Measurements from ENCODE around the gene LAGE3.

LAGE3 gene

GRCh38 chrX:154469880-154470279 lies 9.2 kb downstream of the LAGE3 start:
- peaks cover 0 to 82% of the 10 kb centered on the region in 2 experiments; a peak in 2 of 3 replicates for H3K36me3 ChIP-seq (ENCODE audit: control insufficient read depth in 2 of 2, insufficient read depth in 1 of 2, low read length in 2 of 2)
- H3K9me3 ChIP-seq (ENCODE audit: control insufficient read depth, insufficient read depth, low read depth, low read length), result no peaks in the 10 kb centered on the region
- TF ChIP-seq RBAK (tag by site-specific recombination; IDR thresholded peaks at IDR 0.05) (no peak), ZNF645 (tag by site-specific recombination; IDR thresholded peaks at IDR 0.05) (no peak), HOXC10 (CRISPR knock-in tag; IDR thresholded peaks at IDR 0.05) (no peak), ZNF112 (tag by site-specific recombination; IDR thresholded peaks at IDR 0.05) (no peak)
- H3K4me3 ChIP-seq (ENCODE audit: low read depth, low read length), result no peak overlapping the region
- POLR2A ChIA-PET, result interaction anchor here (0.5 kb wide), 1 partner anchor 53 kb away, joined by 3 read pairs; no protein-coding TSS in a partner anchor
- CTCF ChIA-PET, result no interaction called here
- H3K4me1 ChIP-seq (ENCODE audit: control insufficient read depth, insufficient read depth, low read length), result no peaks in the 10 kb centered on the region
- no peak overlapping the region for H3K27ac ChIP-seq (ENCODE audit: extremely low read depth, low read depth, low read length)

GRCh38 chrX:154469114-154469513 lies 10.0 kb downstream of the LAGE3 start:
- ChIA-PET POLR2A (interaction anchor here (0.5 to 1.5 kb wide), 3 partner anchors 10 to 52 kb away, joined by 3 to 4 read pairs (median 3); partner anchors contain the start of gene SLC10A3), CTCF (no interaction called here)
- Histone ChIP-seq H3K36me3 (ENCODE audit: control insufficient read depth in 2 of 2, insufficient read depth in 1 of 2, low read length in 2 of 2) (peaks cover 0 to 89% of the 10 kb centered on the region in 2 experiments; a peak in 2 of 3 replicates), H3K27ac (ENCODE audit: extremely low read depth, low read depth, low read length) (no peak overlapping the region), H3K4me3 (ENCODE audit: low read depth, low read length) (no peak overlapping the region), H3K9me3 (ENCODE audit: control insufficient read depth, insufficient read depth, low read depth, low read length) (no peaks in the 10 kb centered on the region), H3K4me1 (ENCODE audit: control insufficient read depth, insufficient read depth, low read length) (no peaks in the 10 kb centered on the region)
- TF ChIP-seq ZNF121 (tag by site-specific recombination; IDR thresholded peaks at IDR 0.05) (no peak), ZNF350 (tag by site-specific recombination; IDR thresholded peaks at IDR 0.05) (no peak), OSR2 (tag by site-specific recombination; IDR thresholded peaks at IDR 0.05) (no peak), ZBTB6 (tag by site-specific recombination; IDR thresholded peaks at IDR 0.05) (no peak), ZNF76 (tag by site-specific recombination; IDR thresholded peaks at IDR 0.05; ENCODE audit: borderline replicate concordance, low read depth) (no peak), ZNF548 (tag by site-specific recombination; IDR thresholded peaks at IDR 0.05) (no peak), PATZ1 (tag by site-specific recombination; IDR thresholded peaks at IDR 0.05) (no peak), ZNF223 (tag by site-specific recombination; IDR thresholded peaks at IDR 0.05) (no peak), ZNF610 (tag by site-specific recombination; IDR thresholded peaks at IDR 0.05; ENCODE audit: borderline replicate concordance) (no peak), ZNF211 (tag by site-specific recombination; IDR thresholded peaks at IDR 0.05; ENCODE audit: low read depth) (no peak), ZNF530 (tag by site-specific recombination; IDR thresholded peaks at IDR 0.05; ENCODE audit: low read depth) (no peak), KLF10 (tag by site-specific recombination; IDR thresholded peaks at IDR 0.05) (no peak), GLI4 (tag by site-specific recombination; IDR thresholded peaks at IDR 0.05) (no peak)
- TF ChIP-seq, protein P1, sequence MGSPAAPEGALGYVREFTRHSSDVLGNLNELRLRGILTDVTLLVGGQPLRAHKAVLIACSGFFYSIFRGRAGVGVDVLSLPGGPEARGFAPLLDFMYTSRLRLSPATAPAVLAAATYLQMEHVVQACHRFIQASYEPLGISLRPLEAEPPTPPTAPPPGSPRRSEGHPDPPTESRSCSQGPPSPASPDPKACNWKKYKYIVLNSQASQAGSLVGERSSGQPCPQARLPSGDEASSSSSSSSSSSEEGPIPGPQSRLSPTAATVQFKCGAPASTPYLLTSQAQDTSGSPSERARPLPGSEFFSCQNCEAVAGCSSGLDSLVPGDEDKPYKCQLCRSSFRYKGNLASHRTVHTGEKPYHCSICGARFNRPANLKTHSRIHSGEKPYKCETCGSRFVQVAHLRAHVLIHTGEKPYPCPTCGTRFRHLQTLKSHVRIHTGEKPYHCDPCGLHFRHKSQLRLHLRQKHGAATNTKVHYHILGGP (tag by site-specific recombination; IDR thresholded peaks at IDR 0.05), result no peak
- TF ChIP-seq, protein P2, sequence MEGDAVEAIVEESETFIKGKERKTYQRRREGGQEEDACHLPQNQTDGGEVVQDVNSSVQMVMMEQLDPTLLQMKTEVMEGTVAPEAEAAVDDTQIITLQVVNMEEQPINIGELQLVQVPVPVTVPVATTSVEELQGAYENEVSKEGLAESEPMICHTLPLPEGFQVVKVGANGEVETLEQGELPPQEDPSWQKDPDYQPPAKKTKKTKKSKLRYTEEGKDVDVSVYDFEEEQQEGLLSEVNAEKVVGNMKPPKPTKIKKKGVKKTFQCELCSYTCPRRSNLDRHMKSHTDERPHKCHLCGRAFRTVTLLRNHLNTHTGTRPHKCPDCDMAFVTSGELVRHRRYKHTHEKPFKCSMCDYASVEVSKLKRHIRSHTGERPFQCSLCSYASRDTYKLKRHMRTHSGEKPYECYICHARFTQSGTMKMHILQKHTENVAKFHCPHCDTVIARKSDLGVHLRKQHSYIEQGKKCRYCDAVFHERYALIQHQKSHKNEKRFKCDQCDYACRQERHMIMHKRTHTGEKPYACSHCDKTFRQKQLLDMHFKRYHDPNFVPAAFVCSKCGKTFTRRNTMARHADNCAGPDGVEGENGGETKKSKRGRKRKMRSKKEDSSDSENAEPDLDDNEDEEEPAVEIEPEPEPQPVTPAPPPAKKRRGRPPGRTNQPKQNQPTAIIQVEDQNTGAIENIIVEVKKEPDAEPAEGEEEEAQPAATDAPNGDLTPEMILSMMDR (tag by site-specific recombination; IDR thresholded peaks at IDR 0.05), result no peak
- TF ChIP-seq, protein P3, sequence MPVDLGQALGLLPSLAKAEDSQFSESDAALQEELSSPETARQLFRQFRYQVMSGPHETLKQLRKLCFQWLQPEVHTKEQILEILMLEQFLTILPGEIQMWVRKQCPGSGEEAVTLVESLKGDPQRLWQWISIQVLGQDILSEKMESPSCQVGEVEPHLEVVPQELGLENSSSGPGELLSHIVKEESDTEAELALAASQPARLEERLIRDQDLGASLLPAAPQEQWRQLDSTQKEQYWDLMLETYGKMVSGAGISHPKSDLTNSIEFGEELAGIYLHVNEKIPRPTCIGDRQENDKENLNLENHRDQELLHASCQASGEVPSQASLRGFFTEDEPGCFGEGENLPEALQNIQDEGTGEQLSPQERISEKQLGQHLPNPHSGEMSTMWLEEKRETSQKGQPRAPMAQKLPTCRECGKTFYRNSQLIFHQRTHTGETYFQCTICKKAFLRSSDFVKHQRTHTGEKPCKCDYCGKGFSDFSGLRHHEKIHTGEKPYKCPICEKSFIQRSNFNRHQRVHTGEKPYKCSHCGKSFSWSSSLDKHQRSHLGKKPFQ (tag by site-specific recombination; IDR thresholded peaks at IDR 0.05), result no peak

Measured in HEK293 (cell line).